ENCODE data around the gene NME5. TPM values are rescaled to one million over a fixed set of nuclear protein-coding genes. Genes with fewer than 3 reads are reported as not detected.

The NME5 gene
- total and polyA plus RNA-seq, 2 of the 13 experiments (the other 11 are each of a cell fraction or from before 2014, with no cell fraction given), result 0.18 TPM; not detected in 1

DNA sequence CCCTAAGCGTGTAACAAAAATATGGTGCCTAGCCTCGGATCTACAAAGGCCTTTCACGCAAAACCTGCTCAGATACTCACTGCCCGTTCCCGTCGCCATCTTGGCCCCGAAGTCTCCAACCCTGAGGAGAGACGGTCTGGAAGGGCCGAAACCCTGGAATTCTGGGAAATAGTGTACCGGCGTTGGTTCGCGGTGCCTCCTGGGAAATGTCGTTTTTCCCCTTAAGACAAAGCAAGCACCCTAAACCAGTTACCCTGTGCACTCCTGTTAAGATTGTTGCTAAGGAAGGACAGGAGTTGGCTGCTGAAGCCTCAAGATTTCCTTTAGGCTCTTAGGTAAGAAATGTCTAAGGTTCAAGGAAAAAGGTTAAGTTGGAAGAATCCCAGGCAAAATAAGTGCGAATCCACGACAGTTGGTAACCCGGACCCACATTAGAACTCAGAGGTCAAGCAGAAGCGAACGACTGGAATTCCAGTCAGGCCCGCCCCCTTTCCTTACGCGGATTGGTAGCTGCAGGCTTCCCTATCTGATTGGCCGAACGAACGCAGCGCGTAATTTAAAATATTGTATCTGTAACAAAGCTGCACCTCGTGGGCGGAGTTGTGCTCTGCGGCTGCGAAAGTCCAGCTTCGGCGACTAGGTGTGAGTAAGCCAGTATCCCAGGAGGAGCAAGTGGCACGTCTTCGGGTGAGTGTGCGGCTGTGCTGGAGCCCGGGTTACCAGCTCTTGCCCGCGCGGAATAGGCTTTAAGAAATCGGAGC lies 39.5 kb upstream of the NME5 start, which contains the start of the genes BRD8 and KIF20A (continued):
- TF ChIP-seq, protein P1, sequence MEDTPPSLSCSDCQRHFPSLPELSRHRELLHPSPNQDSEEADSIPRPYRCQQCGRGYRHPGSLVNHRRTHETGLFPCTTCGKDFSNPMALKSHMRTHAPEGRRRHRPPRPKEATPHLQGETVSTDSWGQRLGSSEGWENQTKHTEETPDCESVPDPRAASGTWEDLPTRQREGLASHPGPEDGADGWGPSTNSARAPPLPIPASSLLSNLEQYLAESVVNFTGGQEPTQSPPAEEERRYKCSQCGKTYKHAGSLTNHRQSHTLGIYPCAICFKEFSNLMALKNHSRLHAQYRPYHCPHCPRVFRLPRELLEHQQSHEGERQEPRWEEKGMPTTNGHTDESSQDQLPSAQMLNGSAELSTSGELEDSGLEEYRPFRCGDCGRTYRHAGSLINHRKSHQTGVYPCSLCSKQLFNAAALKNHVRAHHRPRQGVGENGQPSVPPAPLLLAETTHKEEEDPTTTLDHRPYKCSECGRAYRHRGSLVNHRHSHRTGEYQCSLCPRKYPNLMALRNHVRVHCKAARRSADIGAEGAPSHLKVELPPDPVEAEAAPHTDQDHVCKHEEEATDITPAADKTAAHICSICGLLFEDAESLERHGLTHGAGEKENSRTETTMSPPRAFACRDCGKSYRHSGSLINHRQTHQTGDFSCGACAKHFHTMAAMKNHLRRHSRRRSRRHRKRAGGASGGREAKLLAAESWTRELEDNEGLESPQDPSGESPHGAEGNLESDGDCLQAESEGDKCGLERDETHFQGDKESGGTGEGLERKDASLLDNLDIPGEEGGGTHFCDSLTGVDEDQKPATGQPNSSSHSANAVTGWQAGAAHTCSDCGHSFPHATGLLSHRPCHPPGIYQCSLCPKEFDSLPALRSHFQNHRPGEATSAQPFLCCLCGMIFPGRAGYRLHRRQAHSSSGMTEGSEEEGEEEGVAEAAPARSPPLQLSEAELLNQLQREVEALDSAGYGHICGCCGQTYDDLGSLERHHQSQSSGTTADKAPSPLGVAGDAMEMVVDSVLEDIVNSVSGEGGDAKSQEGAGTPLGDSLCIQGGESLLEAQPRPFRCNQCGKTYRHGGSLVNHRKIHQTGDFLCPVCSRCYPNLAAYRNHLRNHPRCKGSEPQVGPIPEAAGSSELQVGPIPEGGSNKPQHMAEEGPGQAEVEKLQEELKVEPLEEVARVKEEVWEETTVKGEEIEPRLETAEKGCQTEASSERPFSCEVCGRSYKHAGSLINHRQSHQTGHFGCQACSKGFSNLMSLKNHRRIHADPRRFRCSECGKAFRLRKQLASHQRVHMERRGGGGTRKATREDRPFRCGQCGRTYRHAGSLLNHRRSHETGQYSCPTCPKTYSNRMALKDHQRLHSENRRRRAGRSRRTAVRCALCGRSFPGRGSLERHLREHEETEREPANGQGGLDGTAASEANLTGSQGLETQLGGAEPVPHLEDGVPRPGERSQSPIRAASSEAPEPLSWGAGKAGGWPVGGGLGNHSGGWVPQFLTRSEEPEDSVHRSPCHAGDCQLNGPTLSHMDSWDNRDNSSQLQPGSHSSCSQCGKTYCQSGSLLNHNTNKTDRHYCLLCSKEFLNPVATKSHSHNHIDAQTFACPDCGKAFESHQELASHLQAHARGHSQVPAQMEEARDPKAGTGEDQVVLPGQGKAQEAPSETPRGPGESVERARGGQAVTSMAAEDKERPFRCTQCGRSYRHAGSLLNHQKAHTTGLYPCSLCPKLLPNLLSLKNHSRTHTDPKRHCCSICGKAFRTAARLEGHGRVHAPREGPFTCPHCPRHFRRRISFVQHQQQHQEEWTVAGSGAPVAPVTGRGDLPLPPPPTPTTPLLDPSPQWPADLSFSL (CRISPR knock-in tag; IDR thresholded peaks at IDR 0.05), result no peak
- TF ChIP-seq ZNF264 (CRISPR knock-in tag; IDR thresholded peaks at IDR 0.05) (peak; percentile 36; the same call in 1 of the 2 replicates), ZNF180 (CRISPR knock-in tag; IDR thresholded peaks at IDR 0.05; ENCODE audit: borderline replicate concordance, low read depth) (no peak), ZFAT (CRISPR knock-in tag; conservative IDR thresholded peaks at IDR 0.05) (no peak), YY1 (IDR thresholded peaks at IDR 0.05; ENCODE audit: insufficient read depth, insufficient replicate concordance, low read depth, low read length) (peak; percentile 97), ZNF263 (CRISPR knock-in tag; IDR thresholded peaks at IDR 0.05) (peak; percentile 38; the same call in 1 of the 2 replicates), KLF11 (CRISPR knock-in tag; IDR thresholded peaks at IDR 0.05) (peak; percentile 43; the same call in 1 of the 2 replicates), SATB2 (CRISPR knock-in tag; IDR thresholded peaks at IDR 0.05) (no peak), CENPT (CRISPR knock-in tag; IDR thresholded peaks at IDR 0.05; ENCODE audit: low read depth) (no peak), TRIM24 (CRISPR knock-in tag; IDR thresholded peaks at IDR 0.05) (no peak), JUN (CRISPR knock-in tag; IDR thresholded peaks at IDR 0.05) (0 out of 2 replicates have a peak, but pooled peaks have one; percentile 8), HNF4A (CRISPR knock-in tag; IDR thresholded peaks at IDR 0.05) (no peak), EZH2 (conservative IDR thresholded peaks at IDR 0.05; ENCODE audit: low read depth, low read length) (no peak), MYC (CRISPR knock-in tag; IDR thresholded peaks at IDR 0.05; ENCODE audit: borderline replicate concordance) (peak; percentile 92), SP1 (IDR thresholded peaks at IDR 0.05) (no peak), SP1 (CRISPR knock-in tag; IDR thresholded peaks at IDR 0.05) (peak; percentile 82), ZNF160 (CRISPR knock-in tag; IDR thresholded peaks at IDR 0.05) (peak; percentile 49; the same call in 1 of the 2 replicates), ZBTB42 (CRISPR knock-in tag; IDR thresholded peaks at IDR 0.05) (no peak; the same call in 1 of the 2 replicates), ZNF501 (CRISPR knock-in tag; IDR thresholded peaks at IDR 0.05) (peak; percentile 41; the same call in 1 of the 2 replicates), YEATS4 (CRISPR knock-in tag; IDR thresholded peaks at IDR 0.05; ENCODE audit: borderline replicate concordance) (peak; percentile 51; the same call in 1 of the 2 replicates), ZNF678 (CRISPR knock-in tag; IDR thresholded peaks at IDR 0.05) (peak; percentile 2; the same call in 1 of the 2 replicates), CBX1 (IDR thresholded peaks at IDR 0.05; ENCODE audit: low read depth) (peak; percentile 67), SAP130 (CRISPR knock-in tag; IDR thresholded peaks at IDR 0.05; ENCODE audit: low read depth) (peak; percentile 100), ZNF781 (CRISPR knock-in tag; IDR thresholded peaks at IDR 0.05; ENCODE audit: borderline replicate concordance, not compliant biosample characterization) (peak; percentile 73), AGO1 (IDR thresholded peaks at IDR 0.05; ENCODE audit: low read depth, low read length, poor library complexity, severe bottlenecking) (no peak)
